Left ventricle myocardium inferior (tissue), 1 donor: ENCODE results near the gene GCNT1. TPM values are rescaled to one million over a fixed set of nuclear protein-coding genes. Genes with fewer than 3 reads are reported as not detected.

Experiments
- DNase-seq: peaks from one replicate; pipeline ENCODE4 v3.0.0-alpha.2; 2020
- H3K27ac ChIP-seq: fragments of 200-600 bp; replicated peaks from 2 replicates; pipeline ENCODE4 v1.8.0; 2021
- H3K27me3 ChIP-seq: fragments of 200-600 bp; 2 replicates; pipeline ENCODE4 v1.8.0; 2021; ENCODE audit warnings: low read depth
- H3K36me3 ChIP-seq: fragments of 200-600 bp; 2 replicates; pipeline ENCODE4 v1.8.0; 2021
- H3K4me1 ChIP-seq: fragments of 200-600 bp; 2 replicates; pipeline ENCODE4 v1.8.0; 2021
- H3K4me3 ChIP-seq: fragments of 200-600 bp; 2 replicates; pipeline ENCODE4 v1.8.0; 2021; ENCODE audit warnings: mild to moderate bottlenecking, moderate library complexity
- H3K9me3 ChIP-seq: fragments of 200-600 bp; replicated peaks from 2 replicates; pipeline ENCODE4 v1.8.0; 2021
- CTCF ChIP-seq: fragments of 200-600 bp; IDR thresholded peaks from 2 replicates; pipeline ENCODE4 v1.8.0; 2021; ENCODE audit warnings: antibody characterized with exemption, mild to moderate bottlenecking, borderline replicate concordance
- intact Hi-C: fragments of 100-400 bp; cut with micrococcal nuclease; formaldehyde crosslinking; loops from one replicate; pipeline ENCODE4 v1.11.0; 2022
- total RNA-seq: library from RNA; stranded (reverse); fragmentation: NEBNext Ultra II Directional; extraction: Animal tissue kit (Norgen Biotek cat#: 25700); gene quantifications from one replicate; pipeline ENCODE4 v1.2.1, GENCODE V29; 2021
- donor health status: DM: no; HTN: yes; CAD: no; lungs with severe emphysema.

The GCNT1 gene
- total RNA-seq, 1 donor from 2014 or later: 1.3 TPM

GRCh38 chr9:76415731-76416130 is 43.3 kb upstream of the GCNT1 start:
- Histone ChIP-seq H3K27me3 (no peaks in the 10 kb centered on the region), H3K4me1 (no peaks in the 10 kb centered on the region), H3K4me3 (no peak overlapping the region), H3K27ac (no peak overlapping the region), H3K9me3 (peaks cover 11% of the 10 kb centered on the region), H3K36me3 (no peaks in the 10 kb centered on the region)
- no peak for TF ChIP-seq CTCF
- DNase-seq: no peak
- intact Hi-C loops: no loop called here

DNA sequence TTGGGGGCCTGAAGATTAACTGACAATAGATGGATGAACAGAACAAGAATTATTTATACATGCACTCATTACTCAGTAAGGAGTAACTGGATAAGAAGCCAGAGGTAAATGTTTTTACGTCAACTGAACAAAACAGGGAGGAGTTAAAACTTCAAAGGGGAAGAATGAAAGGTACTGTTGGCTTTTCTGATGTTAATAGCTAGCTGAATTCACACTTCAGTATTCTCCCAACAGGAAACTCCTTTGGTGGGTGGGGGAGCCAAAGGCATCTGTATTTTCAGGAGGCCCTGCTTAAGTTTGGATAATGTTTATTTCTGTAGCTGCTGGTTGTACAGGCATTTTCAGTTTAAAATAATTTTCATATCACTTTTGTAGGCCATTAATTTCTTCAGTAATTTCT is 41.6 kb upstream of the GCNT1 start:
- no peaks in the 10 kb centered on the region for H3K27me3 ChIP-seq
- H3K36me3 ChIP-seq: no peaks in the 10 kb centered on the region
- H3K4me3 ChIP-seq: no peak overlapping the region
- TF ChIP-seq CTCF: no peak
- no peaks in the 10 kb centered on the region for H3K4me1 ChIP-seq
- no peak for DNase-seq
- peaks cover 11% of the 10 kb centered on the region for H3K9me3 ChIP-seq
- no peak overlapping the region for H3K27ac ChIP-seq
- intact Hi-C loops: no loop called here

DNA sequence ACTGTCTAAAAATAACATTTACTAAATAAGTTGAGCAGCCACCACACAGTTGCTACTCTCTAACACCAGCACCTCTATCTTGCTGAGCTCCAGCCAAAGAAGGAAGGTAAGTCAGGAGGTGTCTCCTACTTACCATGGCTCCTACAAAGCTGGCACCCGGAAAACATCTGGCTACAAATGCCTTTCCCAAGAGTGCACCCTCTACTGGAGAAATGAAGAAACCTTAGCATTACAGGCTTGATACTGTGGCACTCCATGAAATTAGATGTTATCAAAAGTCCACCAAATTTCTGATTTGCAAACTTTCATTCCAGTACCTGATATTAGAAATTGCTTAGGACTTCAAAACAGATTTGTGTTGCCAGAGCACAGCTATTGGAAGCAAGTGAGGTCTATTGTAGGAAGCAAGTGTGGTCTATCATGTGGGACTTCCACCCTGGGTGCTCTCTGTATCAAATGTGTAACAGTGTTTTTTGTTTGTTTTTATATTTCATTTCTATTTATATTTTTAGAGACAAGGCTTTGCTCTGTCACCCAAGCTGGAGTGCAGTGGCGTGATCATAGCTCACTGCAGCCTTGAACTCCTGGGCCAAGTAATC is 39.1 kb upstream of the GCNT1 start:
- no peak for DNase-seq
- peak; percentile 57 for TF ChIP-seq CTCF
- Histone ChIP-seq H3K27me3 (no peaks in the 10 kb centered on the region), H3K4me1 (no peaks in the 10 kb centered on the region), H3K4me3 (no peak overlapping the region), H3K27ac (no peak overlapping the region), H3K36me3 (no peaks in the 10 kb centered on the region), H3K9me3 (no peaks in the 10 kb centered on the region)
- intact Hi-C loops: no loop called here

- Histone ChIP-seq H3K27me3 (no peaks in the 10 kb centered on the region), H3K4me1 (no peaks in the 10 kb centered on the region), H3K36me3 (no peaks in the 10 kb centered on the region), H3K4me3 (no peak overlapping the region), H3K27ac (no peak overlapping the region), H3K9me3 (no peaks in the 10 kb centered on the region)
- no peak for DNase-seq
- TF ChIP-seq CTCF: no peak
- intact Hi-C loops: no loop called here
Measured at GRCh38 chr9:76423216-76424177, 35.5 kb upstream of the GCNT1 start.

- H3K27me3 ChIP-seq: no peaks in the 10 kb centered on the region
- no peaks in the 10 kb centered on the region for H3K36me3 ChIP-seq
- H3K27ac ChIP-seq: no peak overlapping the region
- intact Hi-C loops: no loop called here
- no peak for TF ChIP-seq CTCF
- H3K9me3 ChIP-seq: no peaks in the 10 kb centered on the region
- no peak for DNase-seq
- no peaks in the 10 kb centered on the region for H3K4me1 ChIP-seq
- no peak overlapping the region for H3K4me3 ChIP-seq
Measured at GRCh38 chr9:76424491-76424890, 34.5 kb upstream of the GCNT1 start.
